GM19397 (cell line): ENCODE results near the gene CCDC86.

Source experiments
- ATAC-seq: cut with Tn5 transposase; IDR thresholded peaks from one replicate; pipeline ENCODE4 v1.9.1; 2021; ENCODE audit warnings: mild to moderate bottlenecking, moderate library complexity; ENCODE audit not compliant: unreplicated experiment

CCDC86 gene

GRCh38 chr11:60887556-60887955 lies 45.6 kb downstream of the CCDC86 start:
- no peak for ATAC-seq

GRCh38 chr11:60889869-60890311 lies 48.0 kb downstream of the CCDC86 start:
- no peak for ATAC-seq

- ATAC-seq = no peak
These were observed 48.8 kb downstream of the CCDC86 start for GRCh38 chr11:60890696-60891095.

- ATAC-seq = no peak
These were observed 49.3 kb downstream of the CCDC86 start for GRCh38 chr11:60891103-60891741.

GRCh38 chr11:60895687-60896086 lies 53.8 kb downstream of the CCDC86 start:
- no peak for ATAC-seq

- ATAC-seq = no peak
These were observed 55.6 kb downstream of the CCDC86 start for GRCh38 chr11:60897496-60897895.

GRCh38 chr11:60899046-60899936 lies 57.4 kb downstream of the CCDC86 start:
- no peak for ATAC-seq

- ATAC-seq = no peak
These were observed 58.1 kb downstream of the CCDC86 start for GRCh38 chr11:60899977-60900376.
